DMS79 (cell line): ENCODE measurements around the gene CHM.
"Not testable (repeated sequence)": the region's sequence is repeated elsewhere in the genome, so short reads cannot be mapped to it uniquely, and the experiment has no call there.

Source experiments
- DNase-seq: peaks from one replicate; lab custom pipeline; 2025; lab: John Stamatoyannopoulos, UW

The CHM gene

GRCh38 chrX:85996555-85996954 lies 50.8 kb downstream of the CHM start:
- DNase-seq: no peak

- no peak for DNase-seq
These were observed 51.7 kb downstream of the CHM start for GRCh38 chrX:85995641-85996040.

- DNase-seq: no peak
These were observed 52.6 kb downstream of the CHM start for GRCh38 chrX:85994797-85995196.

- no peak for DNase-seq
These were observed 53.1 kb downstream of the CHM start for GRCh38 chrX:85994228-85994627.

- DNase-seq: no peak
These were observed 53.7 kb downstream of the CHM start for GRCh38 chrX:85993539-85994197.

- DNase-seq: no peak
These were observed 54.5 kb downstream of the CHM start for GRCh38 chrX:85992811-85993229.

GRCh38 chrX:85988353-85988752 lies 59.0 kb downstream of the CHM start:
- DNase-seq: no peak

- no peak for DNase-seq
These were observed 67.1 kb downstream of the CHM start for GRCh38 chrX:85980286-85980685.

GRCh38 chrX:85977218-85977617 lies 70.1 kb downstream of the CHM start:
- no peak for DNase-seq

- DNase-seq: not testable (repeated sequence)
These were observed 75.0 kb downstream of the CHM start for GRCh38 chrX:85972351-85972750.

GRCh38 chrX:85964744-85965143 lies 82.6 kb downstream of the CHM start:
- no peak for DNase-seq

GRCh38 chrX:85963736-85964135 lies 83.6 kb downstream of the CHM start:
- no peak for DNase-seq

- DNase-seq: no peak
These were observed 91.8 kb downstream of the CHM start for GRCh38 chrX:85955510-85955909.

- not testable (repeated sequence) for DNase-seq
These were observed 102.6 kb downstream of the CHM start for GRCh38 chrX:85944751-85945150.

GRCh38 chrX:85941275-85941674 lies 106.1 kb downstream of the CHM start:
- no peak for DNase-seq

GRCh38 chrX:85939942-85940341 lies 107.4 kb downstream of the CHM start:
- not testable (repeated sequence) for DNase-seq

- DNase-seq: not testable (repeated sequence)
These were observed 113.0 kb downstream of the CHM start for GRCh38 chrX:85934399-85934798.

GRCh38 chrX:85930099-85930498 lies 117.3 kb downstream of the CHM start:
- DNase-seq: no peak

- DNase-seq: no peak
These were observed 118.8 kb downstream of the CHM start for GRCh38 chrX:85928606-85929005.

GRCh38 chrX:85927740-85928139 lies 119.6 kb downstream of the CHM start:
- no peak for DNase-seq

- DNase-seq: no peak
These were observed 124.5 kb downstream of the CHM start for GRCh38 chrX:85922821-85923220.

- DNase-seq: not testable (repeated sequence)
These were observed 130.6 kb downstream of the CHM start for GRCh38 chrX:85916656-85917280.

GRCh38 chrX:85914431-85914830 lies 132.9 kb downstream of the CHM start:
- no peak for DNase-seq

GRCh38 chrX:85907316-85907715 lies 140.0 kb downstream of the CHM start:
- no peak for DNase-seq
